ENCODE results near the gene MMP28. TPM values are rescaled to one million over a fixed set of nuclear protein-coding genes. Genes with fewer than 3 reads are reported as not detected.

The MMP28 gene
- total and polyA plus RNA-seq, 12 donors = 0.67 to 11.1 (median 4.6) TPM

DNA sequence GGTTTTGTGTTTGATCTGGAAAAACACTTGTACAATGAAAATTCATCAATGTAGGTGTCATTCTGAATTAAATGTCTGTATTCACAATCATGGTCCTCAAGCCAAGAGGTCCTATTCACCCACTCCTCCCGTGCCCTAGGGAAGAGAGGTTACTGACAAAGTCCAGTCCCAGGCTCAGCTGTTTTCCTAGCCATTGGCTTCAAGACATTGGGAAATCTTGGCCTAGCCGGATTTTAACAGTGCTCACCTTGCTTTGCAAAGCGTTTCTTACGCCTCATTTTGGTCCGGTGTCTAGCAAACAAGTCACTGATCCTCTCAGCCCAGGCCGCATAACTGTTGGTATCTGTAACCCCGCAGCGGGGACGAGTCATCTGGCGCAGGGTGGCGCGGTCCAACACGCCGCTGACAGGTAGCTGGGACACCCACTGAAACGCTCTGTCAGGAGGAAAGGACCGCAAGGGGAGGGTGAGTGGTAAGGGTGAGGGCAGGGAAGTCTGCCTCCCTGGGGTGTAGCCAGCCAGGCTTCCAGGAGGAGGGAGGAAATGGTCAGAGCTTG, 16.7 kb downstream of the MMP28 start:
- 93 to 97% (median 94%) methylated on average over 16 of the region's 16 CpGs for WGBS, 4 donors
- H3K9me3 ChIP-seq (replicated peaks in 1 of 3) = no peaks in the 10 kb centered on the region
- no peak overlapping the region for H3K27ac ChIP-seq
- peaks cover 8 to 9% of the 10 kb centered on the region in 2 donors for H3K4me1 ChIP-seq (replicated peaks in 1 of 2)
- no peak for DNase-seq
- H3K27me3 ChIP-seq = no peaks in the 10 kb centered on the region
- intact Hi-C loops (cut with DNase I) = no loop called here
- H3K4me3 ChIP-seq = no peak overlapping the region
- no peaks in the 10 kb centered on the region for H3K36me3 ChIP-seq (replicated peaks in 1 of 2)
- TF ChIP-seq CTCF (IDR thresholded peaks at IDR 0.05) (no peak), POLR2A (IDR thresholded peaks at IDR 0.05) (no peak)

- WGBS, 4 donors = 67 to 87% (median 76%) methylated on average over 6 of the region's 6 CpGs
- DNase-seq = no peak
- no peak for TF ChIP-seq CTCF (IDR thresholded peaks at IDR 0.05)
- TF ChIP-seq POLR2A (IDR thresholded peaks at IDR 0.05) = no peak
- Histone ChIP-seq H3K27me3 (no peaks in the 10 kb centered on the region), H3K4me1 (replicated peaks in 1 of 2) (no peaks in the 10 kb centered on the region), H3K9me3 (replicated peaks in 1 of 3) (no peaks in the 10 kb centered on the region), H3K27ac (no peak overlapping the region), H3K4me3 (no peak overlapping the region), H3K36me3 (replicated peaks in 1 of 2) (no peaks in the 10 kb centered on the region)
- intact Hi-C loops (cut with DNase I) = no loop called here
These were observed 19.9 kb downstream of the MMP28 start for GRCh38 chr17:35775583-35775982.

- TF ChIP-seq POLR2A (IDR thresholded peaks at IDR 0.05) (no peak), CTCF (IDR thresholded peaks at IDR 0.05) (no peak)
- Histone ChIP-seq H3K27me3 (no peaks in the 10 kb centered on the region), H3K4me1 (replicated peaks in 1 of 2) (no peaks in the 10 kb centered on the region), H3K4me3 (no peak overlapping the region), H3K9me3 (replicated peaks in 1 of 3) (no peaks in the 10 kb centered on the region), H3K36me3 (replicated peaks in 1 of 2) (no peaks in the 10 kb centered on the region), H3K27ac (peak overlapping the region in 1 of 5 donors; percentile 33)
- intact Hi-C loops (cut with DNase I) = no loop called here
- 60 to 76% (median 68%) methylated on average over 5 of the region's 5 CpGs for WGBS, 4 donors
- DNase-seq = no peak
These were observed 20.4 kb downstream of the MMP28 start for GRCh38 chr17:35775039-35775438.

- Histone ChIP-seq H3K9me3 (replicated peaks in 1 of 3) (no peaks in the 10 kb centered on the region), H3K27ac (peak overlapping the region in 1 of 5 donors; percentile 33), H3K27me3 (no peaks in the 10 kb centered on the region), H3K36me3 (replicated peaks in 1 of 2) (no peaks in the 10 kb centered on the region), H3K4me3 (no peak overlapping the region), H3K4me1 (replicated peaks in 1 of 2) (no peaks in the 10 kb centered on the region)
- peak in 5 of 7 donors; percentile 49 to 61 (median 53) for DNase-seq
- no peak for TF ChIP-seq POLR2A (IDR thresholded peaks at IDR 0.05)
- no peak for TF ChIP-seq CTCF (IDR thresholded peaks at IDR 0.05)
- 34 to 66% (median 58%) methylated on average over 3 to 5 of the region's 5 CpGs for WGBS, 4 donors
- intact Hi-C loops (cut with DNase I) = no loop called here
These were observed 20.9 kb downstream of the MMP28 start for GRCh38 chr17:35774499-35774898.
